Left renal cortex interstitium (tissue), 4 donors: ENCODE results near the gene CDR2. TPM values are rescaled to one million over a fixed set of nuclear protein-coding genes. Genes with fewer than 3 reads are reported as not detected.
"Not testable (repeated sequence)": the region's sequence is repeated elsewhere in the genome, so short reads cannot be mapped to it uniquely, and the experiment has no call there.

Experiments
- DNase-seq, 4 donors: peaks; one replicate each; pipeline ENCODE4 v3.0.0-alpha.2; 2013; ENCODE audit warnings: low read depth in 4 of 4, low spot score in 2 of 4, missing footprints in 1 of 4
- polyA plus RNA-seq, 4 donors: library from polyadenylated mRNA; unstranded; fragments of 120-200 nt; gene quantifications; one replicate each; pipeline ENCODE4 v1.2.1, GENCODE V29; 2013; ENCODE audit not compliant: insufficient read length in 4 of 4

CDR2 gene
- polyA plus RNA-seq, 4 donors: 30.2 to 32.1 (median 31.1) TPM

DNA sequence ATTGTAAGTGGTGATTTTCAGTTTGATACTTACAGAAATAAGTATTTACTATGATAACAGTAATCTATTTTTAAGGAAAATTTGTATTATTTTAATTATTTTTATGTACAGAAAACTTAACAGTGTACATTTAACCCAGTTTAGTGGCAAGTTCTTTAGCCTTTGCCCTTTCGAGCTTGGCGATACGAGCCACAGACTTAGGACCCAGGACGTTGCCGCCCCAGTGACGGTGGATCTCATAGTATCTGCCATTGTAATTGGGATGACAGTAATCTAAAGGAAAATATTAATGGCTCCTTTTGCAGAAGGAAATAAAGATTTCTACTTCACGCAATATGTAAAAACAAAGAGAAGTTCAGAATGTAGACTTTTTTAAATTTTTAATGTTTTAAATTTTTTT is 5.2 kb upstream of the CDR2 start:
- DNase-seq: no peak

- DNase-seq: no peak
Observed at GRCh38 chr16:22375963-22376640, 1.7 kb upstream of the CDR2 start.

GRCh38 chr16:22375117-22375962 is 921 bp upstream of the CDR2 start:
- DNase-seq: peak in 1 of 4 donors; percentile 18

GRCh38 chr16:22373662-22374310 is 633 bp downstream of the CDR2 start:
- DNase-seq: peak in 1 of 4 donors; percentile 31

GRCh38 chr16:22372882-22373661 is 1.3 kb downstream of the CDR2 start:
- no peak for DNase-seq

GRCh38 chr16:22370038-22370820 is 4.2 kb downstream of the CDR2 start:
- no peak for DNase-seq

DNA sequence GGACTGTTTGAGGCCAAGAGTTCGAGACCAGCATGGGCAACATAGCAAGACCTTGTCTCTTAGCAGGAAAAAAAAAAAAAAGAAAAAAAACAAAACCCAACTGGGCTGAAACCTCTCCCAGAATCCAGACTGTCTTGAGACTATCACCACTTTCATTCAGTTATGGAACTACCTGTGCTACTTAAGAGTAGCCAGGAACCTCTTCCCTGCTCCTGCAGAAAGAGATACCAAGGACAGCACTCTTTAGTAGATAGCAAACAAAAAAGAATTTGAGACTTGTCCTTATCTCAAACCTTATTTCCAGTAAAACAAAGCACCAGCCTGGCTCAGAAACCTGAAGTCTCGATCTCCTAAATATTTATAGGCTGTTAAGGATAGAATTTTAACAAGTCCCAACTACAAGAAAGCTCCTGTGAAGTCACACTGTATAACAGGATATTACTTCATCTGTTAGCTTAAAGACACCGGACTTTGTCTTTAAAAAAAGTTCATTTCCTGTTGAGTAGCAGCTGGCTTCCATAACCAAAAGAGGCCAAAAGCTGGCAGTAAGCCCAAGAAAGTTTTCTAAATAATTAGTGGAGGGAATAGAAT is 5.1 kb downstream of the CDR2 start:
- peak in 2 of 4 donors; percentile 34 to 47 for DNase-seq

DNA sequence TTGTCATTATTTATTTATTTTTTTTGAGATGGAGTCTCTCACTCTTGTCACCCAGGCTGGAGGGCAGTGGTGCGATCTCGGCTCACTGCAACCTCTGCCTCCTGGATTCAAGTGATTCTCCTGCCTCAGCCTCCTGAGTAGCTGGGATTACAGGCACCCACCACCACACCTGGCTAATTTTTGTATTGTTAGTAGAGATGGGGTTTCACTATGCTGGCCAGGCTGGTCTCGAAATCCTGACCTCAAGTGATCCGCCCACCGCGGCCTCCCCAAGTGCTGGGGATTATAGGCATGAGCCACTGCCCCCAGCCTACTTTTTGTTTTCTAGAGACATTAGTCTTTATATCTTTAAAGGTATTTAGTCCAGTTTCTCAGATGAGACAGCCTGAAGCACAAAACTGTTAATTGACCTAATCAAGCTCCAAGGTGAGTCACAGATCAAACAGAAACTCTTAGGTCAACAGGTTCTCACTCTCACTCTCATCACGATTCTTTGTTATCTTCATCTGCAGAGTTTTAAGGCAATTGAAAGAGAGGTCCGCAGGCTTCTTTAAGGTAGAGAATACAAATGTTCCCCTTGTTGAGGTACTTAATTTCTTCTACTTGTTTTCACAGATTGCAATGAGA is 6.1 kb downstream of the CDR2 start:
- not testable (repeated sequence) for DNase-seq

GRCh38 chr16:22366889-22367288 is 7.5 kb downstream of the CDR2 start:
- DNase-seq: no peak

GRCh38 chr16:22366371-22366770 is 8.0 kb downstream of the CDR2 start:
- no peak for DNase-seq

DNA sequence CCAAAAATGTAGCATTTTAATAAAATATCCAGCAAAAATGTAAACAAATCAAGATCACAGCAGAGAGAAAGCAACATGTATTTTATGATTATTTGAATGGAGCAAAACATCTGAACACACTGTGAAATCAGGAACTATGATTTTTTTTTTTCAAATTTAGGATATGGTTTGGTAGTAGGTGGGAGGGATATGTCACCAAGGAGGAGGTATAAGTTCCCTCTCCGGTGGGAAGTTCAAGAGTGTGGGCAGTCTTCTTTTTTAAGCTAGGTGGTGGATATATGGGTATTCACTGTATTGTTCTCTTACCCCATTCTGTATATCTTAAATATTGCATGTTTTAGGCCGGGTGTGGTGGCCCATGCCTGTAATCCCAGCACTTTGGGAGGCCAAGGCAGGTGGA is 10.2 kb downstream of the CDR2 start:
- DNase-seq: no peak

DNA sequence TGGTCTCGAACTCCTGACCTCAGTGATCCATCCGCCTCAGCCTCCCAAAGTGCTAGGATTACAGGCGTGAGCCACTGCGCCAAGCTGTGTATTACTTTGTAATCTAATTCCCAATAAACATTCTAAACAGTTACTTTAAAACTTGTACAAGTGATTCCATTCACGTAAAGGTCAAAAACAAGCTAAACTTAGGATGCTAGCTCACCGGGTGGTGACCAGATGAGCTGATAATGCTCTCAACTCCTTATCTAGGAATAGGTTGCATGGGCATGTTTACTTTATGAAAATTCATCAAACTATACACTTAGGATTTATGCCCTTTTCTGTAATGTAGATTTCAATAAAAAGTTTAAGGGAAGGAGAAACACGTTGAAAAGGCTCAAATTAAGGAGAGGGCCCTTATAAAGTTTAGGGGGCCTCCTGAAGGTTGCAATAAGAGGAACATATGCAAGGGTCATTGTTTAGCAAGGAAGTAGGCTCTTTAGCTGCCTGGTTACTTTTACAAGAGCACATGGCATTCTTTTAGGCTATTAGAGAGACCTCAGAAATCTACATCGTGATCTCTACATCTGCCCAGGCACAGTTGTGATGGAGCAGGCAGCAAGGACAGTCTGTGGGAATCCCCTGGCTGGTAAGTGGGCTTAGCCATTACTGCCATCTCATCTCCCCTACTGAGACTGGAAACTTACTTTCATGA is 13.3 kb downstream of the CDR2 start:
- no peak for DNase-seq

DNA sequence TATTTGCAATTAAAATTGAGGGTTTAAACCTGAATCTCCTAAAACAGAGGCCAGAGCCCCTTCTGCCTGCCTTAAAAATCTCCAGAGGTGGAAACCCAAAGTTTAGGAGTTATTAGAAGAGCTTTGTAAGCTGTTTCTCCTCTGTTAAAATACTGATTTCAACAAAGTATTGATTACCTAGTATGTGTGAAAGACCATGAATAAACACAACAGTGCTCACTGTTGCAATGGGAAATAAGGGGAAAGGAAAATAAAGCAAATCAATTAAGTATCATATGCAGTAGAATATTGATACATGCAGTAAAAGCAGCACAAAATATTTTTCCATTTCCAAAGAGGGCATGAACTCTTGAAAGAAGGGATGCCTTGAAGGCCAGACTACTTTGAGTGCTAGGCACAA is 14.7 kb downstream of the CDR2 start:
- DNase-seq: no peak

GRCh38 chr16:22358000-22358399 is 16.4 kb downstream of the CDR2 start:
- DNase-seq: no peak

DNA sequence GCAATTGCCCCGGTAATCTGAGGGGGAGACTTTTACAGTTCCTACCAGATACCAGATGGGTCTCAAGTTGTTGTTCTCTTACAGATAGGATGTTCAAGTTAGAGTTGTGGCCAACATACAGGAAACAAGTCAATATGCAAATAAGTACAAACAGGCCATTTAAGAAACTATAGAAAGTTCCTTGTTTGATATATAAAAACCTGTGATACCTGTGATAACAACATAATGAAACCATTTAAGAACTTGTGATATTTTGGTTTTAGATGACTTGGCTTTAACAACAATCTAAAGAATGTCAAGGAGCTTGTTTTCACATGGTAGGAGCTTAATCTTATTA is 16.8 kb downstream of the CDR2 start:
- no peak for DNase-seq

DNA sequence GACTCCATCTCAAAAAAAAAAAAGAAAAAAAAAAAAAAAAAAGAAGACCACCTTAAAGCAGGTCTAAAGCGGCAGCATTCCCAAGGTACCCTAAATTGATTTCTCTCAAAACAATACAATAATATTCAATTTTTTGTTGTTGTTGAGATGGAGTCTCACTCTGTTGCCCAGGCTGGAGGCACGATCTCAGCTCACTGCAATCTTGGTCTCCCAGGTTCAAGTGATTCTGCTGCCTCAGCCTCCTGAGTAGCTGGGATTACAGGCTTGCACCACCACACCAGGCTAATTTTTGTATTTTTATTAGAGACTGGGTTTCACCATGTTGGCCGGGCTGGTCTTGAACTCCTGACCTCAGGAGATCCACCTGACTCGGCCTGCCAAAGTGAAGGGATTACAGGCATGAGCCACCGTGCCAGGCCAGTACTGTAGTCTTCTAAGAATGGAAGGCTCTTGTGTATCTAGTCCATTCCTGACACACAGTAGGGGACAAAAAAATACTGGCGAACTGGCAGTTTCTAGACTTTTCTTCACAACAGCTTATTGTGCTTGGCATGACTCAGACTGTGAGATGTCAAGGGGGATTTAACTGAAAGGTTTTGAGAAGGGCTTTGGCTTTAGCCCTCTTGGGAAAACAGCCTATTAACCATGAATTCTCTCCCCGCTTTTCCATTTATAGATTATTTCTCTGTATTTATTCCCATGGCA is 17.3 kb downstream of the CDR2 start:
- no peak for DNase-seq

GRCh38 chr16:22355487-22355908 is 18.9 kb downstream of the CDR2 start:
- DNase-seq: no peak

DNA sequence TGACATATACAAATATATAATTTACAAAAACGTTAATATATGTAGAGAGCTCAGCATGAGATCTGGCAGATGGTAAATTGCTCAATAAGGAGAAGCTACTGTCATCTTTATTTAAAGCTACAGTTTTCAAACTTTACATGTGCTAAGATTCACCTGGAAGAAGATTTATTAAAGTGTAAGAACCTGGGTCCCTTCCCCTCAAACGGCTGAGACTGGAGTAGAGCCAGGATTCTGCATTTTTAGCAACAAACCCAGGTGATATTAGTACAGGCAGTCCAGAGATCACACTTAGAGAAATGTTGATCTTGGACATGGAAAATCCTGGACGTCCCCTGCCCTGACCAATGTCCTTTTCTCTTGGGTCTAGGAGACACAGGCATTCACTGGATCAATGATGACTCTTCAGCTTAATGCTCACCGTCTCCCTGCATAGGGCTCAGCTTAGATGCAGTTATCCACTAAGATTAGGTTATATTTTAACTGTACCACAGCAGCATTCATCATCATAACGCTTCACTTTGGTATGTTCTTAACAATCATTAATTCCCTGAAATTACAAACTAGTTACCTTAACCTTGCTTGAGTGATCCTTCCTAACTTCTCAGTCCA is 20.4 kb downstream of the CDR2 start:
- DNase-seq: no peak
